ENCODE results near the gene VANGL2.

DNA sequence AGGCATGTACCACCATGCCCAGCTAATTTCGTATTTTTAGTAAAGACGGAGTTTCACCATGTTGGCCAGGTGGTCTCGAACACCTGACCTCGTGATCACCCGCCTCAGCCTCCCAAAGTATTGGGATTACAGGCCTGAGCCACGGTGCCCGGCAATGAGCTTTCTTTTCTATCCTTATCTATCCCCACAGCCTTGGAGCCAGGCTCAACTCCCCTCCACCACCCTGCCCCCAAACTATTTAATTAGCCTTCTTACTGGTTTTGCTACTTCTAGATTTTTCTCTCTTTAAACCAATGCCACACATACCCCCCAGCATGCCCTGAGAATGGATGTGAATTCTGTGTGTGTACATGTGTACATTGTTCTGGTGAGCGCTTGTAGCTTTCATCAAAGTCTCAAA is 5.7 kb upstream of the VANGL2 start:
- TF ChIP-seq, protein P1, sequence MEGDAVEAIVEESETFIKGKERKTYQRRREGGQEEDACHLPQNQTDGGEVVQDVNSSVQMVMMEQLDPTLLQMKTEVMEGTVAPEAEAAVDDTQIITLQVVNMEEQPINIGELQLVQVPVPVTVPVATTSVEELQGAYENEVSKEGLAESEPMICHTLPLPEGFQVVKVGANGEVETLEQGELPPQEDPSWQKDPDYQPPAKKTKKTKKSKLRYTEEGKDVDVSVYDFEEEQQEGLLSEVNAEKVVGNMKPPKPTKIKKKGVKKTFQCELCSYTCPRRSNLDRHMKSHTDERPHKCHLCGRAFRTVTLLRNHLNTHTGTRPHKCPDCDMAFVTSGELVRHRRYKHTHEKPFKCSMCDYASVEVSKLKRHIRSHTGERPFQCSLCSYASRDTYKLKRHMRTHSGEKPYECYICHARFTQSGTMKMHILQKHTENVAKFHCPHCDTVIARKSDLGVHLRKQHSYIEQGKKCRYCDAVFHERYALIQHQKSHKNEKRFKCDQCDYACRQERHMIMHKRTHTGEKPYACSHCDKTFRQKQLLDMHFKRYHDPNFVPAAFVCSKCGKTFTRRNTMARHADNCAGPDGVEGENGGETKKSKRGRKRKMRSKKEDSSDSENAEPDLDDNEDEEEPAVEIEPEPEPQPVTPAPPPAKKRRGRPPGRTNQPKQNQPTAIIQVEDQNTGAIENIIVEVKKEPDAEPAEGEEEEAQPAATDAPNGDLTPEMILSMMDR (IDR thresholded peaks at IDR 0.05; ENCODE audit: insufficient read depth, low read length), result no peak
- TF ChIP-seq POLR2AphosphoS5 (IDR thresholded peaks at IDR 0.05; ENCODE audit: low read depth) (no peak), SPI1 (IDR thresholded peaks at IDR 0.05; ENCODE audit: borderline replicate concordance, low read depth) (no peak)

Measured in HL-60 (cell line).